UCSD-AML1 (cell line): ENCODE results near the gene TMEM134.
"Not testable (repeated sequence)": the region's sequence is repeated elsewhere in the genome, so short reads cannot be mapped to it uniquely, and the experiment has no call there.

ENCODE experiments used
- DNase-seq: peaks from one replicate; lab custom pipeline; 2025; ENCODE audit not compliant: unreplicated experiment; lab: John Stamatoyannopoulos, UW

TMEM134 gene

DNA sequence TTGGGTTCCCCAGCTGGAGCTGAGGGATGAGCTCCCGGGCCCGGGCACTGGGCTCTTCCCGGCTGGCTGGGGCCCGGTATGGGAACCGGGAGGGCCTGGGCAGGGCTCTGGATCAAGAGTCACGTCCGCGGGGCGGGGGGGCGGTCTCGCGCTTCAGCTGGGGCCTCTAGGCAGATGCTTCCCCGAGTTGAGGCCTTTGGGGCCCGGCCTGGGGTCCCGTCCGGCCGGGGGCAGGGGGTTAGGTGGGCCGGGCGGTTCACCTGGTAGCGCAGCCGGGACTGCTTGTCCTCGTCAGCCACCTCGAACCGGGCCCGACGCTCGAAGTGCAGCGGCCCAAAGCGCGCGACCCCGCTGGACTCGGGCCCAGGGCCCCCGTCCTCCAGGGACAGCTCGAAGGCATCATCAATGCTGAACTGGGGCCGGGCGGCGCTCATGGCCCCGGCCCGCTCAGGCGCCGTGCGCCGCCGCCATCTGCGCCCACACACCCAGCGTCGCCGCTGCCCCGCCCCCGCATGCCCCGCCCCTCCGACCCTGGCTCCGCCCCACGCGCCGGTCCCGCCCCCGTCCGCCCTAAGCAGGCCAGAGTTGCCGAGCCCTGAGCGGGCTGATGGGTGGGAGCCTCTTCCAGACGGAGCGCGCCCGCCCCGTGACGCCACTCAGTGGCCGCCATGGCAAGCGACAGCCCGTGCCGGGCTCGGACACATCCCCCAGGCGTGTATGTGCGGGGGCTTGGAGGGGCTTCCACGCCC lies at the start of gene TMEM134:
Gene TMEM134 (minus strand): TSS at position 493 of the 749 bp plus-strand sequence. CDS start 59 bp downstream, at position 434.
- DNase-seq, result peak; percentile 92

DNA sequence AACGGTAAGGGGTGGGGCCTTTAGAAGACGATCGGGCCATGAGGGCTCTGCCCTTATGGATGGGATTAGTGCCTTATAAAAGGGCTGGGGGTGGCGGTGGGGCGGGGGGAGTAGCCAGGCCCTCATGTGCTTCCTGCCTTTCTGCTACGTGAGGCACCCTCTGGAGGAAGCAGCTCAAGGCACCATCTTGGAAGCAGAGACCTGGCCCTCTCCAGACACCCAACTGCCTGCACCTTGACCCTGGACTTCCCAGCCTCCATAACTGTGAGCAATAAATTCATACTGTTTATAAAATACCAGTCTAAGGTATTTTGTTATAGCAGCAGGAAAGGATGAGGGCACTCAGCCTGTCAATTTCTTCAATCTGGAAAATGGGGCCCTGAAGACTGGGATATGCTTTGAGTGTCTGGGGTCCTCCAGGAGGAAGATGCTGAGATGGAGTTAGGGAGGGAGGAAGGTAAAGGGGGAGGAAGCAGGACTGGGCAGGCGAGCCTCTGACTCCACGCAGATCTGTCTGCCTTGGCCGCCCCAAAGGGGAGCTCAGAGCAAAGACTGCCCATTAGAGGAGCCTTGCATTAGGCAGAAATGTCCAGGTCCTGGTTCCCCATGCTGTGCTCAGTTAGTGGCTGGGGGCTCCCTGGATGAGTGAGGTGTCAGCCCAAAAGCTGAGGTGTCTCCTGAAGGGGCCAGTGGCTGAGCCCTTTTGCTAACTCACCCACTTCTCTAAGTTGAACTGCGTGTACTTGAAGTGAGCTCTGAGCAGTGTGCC lies 48.9 kb upstream of the TMEM134 start:
- DNase-seq, result no peak

DNA sequence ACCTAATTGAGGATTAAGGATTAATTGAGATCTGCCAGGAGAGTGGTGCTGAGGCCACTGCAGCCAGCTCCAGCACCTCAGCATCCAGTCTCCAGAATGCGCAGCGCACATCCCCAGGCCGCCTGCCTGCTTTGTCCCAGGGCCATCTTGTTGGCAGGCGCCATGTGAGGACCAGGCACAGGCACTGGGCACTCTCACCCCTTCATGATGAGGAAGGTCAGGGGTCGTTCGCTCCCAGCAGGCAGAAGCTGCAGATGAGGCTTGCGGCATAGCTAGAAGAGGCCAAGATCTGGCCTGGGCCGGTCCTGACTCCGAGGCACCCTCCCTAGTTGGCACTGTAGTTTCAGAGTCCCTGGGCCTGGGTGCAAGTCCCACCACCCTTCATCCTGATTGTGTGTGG lies 47.8 kb upstream of the TMEM134 start:
- no peak for DNase-seq

GRCh38 chr11:67514116-67514515 lies 45.1 kb upstream of the TMEM134 start:
- DNase-seq, result no peak

- not testable (repeated sequence) for DNase-seq
Measured at GRCh38 chr11:67511558-67511957, 42.5 kb upstream of the TMEM134 start.

DNA sequence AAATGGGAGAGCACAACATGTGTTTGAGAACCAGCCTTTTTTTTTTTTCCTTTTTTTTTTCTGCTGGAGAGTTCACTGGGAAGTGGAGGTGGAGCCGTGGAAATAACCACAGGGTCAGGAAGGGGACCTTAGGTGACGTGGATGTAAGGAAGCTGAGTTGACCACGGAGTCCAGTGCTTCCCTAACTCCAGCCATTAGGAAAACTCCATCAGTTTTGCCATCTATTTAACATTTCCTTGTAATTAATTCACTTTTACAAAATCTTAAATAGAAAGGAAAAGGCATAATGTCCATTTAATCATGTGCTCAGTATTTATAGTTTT lies 40.9 kb upstream of the TMEM134 start:
- no peak for DNase-seq

DNA sequence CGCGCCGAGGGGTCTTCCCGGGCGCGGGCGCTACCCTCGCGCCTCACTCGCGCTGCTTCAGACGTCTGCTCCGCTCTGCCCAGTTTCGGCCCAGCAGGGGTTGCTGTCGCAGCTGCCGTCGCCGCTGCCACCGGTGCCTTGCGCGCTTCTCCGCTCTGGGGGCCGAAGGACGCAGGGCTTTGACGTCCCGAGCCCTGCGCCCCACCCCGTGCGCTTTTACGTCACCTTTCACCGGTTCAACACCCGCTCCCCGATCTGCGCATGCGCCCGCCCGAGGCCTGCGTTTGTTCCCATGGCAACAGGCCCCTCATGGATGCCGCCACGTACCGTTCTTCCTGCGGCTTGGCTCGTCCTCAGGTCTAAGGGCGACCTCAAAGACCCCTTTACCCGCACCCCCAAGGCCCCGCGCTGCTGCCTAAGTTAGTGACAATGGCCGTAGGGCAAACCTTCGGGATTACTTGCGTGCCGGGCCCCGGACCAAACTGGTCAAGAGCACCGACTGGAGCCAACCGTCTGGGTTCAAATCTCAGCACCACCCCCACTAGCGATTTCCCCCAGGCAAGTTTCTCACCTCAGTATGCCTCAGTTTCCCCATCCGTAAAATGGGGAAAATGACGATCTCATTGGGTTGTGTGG lies 39.6 kb upstream of the TMEM134 start:
- peak; percentile 96 for DNase-seq

GRCh38 chr11:67507864-67508485 lies 38.9 kb upstream of the TMEM134 start, which contains the start of gene CDK2AP2:
TSS of gene CDK2AP2 (minus strand) at chr11:67508162. CDS start at chr11:67508082, 80 bp downstream.
- DNase-seq, result peak; percentile 99

DNA sequence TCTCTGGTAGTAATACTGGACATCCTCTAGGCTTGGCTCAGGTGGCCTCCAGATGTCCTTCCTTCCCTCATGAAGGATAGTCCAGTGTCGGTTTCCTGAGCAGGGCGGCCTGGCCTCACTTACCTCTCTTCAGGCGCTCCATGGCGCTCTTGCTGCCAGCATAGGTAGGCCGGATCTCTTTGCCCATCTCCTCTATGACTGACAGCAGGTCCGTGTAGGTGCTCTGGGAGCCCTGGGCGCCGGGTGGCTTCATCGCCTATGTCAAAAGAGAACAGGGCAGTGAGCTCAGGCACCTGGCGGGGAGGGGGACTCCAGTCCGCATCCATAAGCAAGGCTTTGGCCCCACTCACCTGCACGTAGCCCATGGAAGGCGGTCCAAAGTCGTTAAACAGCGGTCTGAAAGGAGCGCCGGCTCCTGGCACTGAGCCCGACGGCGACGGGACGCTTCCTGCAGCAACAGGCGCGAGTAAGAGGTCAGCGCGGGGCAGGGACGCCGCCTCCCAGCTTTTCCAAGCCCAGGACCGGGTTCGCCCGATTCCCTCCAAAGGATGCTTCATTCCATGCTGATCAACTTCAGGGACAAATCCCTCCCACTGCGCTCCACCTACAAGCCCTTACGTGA lies 38.3 kb upstream of the TMEM134 start:
- no peak for DNase-seq

DNA sequence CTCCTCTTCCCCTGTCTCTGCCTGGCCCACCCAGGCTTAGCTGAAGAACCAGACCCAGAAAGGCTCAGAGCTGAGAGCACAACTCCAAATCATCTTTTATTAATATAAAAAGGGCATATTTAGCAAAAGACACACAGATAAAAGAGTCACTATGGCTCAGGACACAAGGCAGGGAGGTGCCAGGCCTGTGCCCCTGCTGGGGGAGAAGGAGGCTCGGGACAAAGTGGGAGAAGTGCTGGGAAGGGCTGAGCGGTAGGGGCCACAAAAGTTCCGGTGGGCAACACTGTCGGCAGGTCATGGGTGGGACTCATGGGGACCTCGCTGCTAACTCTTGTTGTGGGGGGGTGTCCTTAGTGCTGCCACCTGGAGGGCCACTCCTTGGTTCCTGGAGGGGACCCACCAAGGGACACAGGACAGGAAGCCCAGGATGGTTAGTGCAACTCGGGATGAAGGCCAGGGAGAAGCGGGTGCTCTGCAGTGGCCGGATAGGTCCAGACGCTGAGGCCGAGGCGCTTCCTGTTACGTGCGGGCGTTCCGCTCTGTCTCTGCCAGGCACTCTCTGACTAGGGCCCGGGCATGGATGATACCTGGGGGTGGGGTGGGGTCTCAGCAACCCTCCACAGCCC lies 37.5 kb upstream of the TMEM134 start:
- no peak for DNase-seq

- peak; percentile 93 for DNase-seq
Measured at GRCh38 chr11:67505605-67506396, 36.8 kb upstream of the TMEM134 start.

DNA sequence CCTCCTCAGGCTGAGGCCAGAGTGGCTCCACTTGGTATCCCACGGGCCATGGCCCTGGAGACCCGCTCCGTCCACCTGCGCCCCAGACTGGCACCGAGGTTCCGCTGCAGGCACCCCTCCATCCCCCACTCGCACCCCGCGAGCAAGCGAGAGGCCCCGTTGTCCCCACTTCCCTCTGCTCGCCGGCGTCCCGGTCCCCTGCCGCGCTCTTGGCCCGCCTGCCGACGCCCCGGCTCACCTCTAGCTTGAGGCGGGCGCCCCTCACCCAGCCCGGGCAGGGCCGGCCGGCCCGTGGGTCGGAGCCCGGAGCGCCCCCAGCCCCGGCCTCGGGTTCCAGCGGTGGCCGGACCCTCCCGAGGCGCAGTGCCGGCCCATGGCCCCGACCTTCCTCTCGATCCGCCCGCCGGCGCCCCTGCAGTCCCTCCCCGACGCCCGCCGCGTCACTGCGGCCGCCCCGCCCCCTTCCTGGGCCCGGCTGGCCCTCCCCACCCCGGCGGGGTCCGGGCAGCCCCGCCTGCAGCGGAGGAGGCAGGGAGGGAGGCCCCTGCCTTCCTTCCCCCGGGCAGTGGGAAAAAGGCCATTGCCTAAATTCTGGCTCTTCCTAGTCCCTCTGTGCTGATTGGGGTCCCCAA lies 36.0 kb upstream of the TMEM134 start, which contains the start of gene PITPNM1:
Gene PITPNM1 (minus strand): TSS at position 414 of the 632 bp plus-strand sequence. CDS start 1,183 bp downstream, outside the sequence.
- DNase-seq, result peak; percentile 78

- peak; percentile 46 for DNase-seq
Measured at GRCh38 chr11:67504005-67504949, 35.2 kb upstream of the TMEM134 start.

DNA sequence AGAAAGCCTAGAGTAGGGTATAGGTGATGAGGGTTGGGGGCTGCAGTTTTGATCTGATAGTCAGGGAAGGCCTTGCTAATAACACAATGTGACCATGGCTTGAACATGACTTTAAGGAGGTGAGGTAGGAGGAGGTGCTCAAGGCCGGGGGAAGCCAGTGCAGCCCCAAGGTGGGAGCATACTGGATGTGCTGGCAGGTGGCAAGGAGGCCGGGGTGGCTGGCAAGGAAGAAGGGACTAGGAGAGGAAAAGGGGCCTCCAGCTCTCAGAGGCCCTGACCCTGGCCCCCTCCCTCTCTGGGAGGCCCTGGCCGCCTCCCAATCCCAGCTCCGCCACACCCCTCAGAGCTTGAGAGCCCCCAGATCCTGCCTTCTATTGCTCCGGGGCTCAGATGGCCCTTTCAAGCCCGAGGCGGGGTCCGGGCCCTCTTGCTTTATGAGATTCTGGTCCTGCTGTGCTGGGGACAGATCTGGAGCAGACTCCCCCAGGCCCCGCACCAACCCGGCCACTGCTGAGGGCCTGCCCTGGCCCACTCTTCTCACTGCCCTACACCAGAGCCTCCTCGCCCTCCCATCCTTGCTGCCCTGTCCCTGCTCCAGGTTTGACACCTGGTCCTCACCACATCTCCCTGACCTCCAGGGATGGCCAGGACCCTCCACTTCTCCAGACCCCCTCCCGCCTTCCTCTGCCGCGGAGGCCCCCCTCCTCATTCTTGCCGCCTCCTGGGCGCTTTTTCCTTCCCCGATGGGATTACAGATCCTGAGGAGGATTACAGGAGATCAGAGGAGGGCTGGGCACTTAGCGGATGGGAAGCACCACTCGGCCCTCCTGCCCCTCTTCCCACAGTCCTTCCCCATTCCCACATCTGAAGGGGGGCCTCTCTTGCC lies 34.3 kb upstream of the TMEM134 start:
- no peak for DNase-seq

DNA sequence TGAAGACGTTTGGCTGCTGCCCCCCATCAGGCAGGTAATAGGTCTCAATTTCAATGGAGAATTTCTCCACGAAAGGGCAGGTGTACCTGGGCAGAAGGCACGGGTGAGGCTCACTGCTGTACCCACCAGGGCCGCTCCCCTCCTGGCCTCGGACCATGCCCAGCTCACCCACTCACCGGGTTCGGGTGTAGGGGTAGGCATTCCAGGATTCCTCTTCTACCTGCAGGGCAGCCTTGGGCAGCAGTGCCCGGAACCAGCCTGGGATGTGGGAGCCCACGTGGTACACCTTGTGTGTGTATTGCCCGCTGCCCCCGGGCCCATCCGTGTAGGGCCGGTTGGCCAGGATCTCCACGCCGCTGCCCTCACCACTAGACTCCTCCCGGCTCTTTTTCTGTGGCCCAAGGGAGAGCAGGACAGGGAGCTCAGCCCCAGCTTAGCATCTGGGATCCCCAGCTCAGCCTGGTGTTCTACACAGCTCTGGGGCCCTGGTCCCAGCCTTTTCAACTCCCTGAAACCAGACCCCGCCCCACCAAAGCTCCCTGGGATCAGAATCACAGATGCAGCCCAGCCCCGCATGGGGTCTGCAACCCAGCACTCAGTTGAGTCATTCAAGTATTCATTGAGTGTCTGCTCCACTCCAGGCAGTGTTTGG lies 33.4 kb upstream of the TMEM134 start:
- no peak for DNase-seq

- no peak for DNase-seq
Measured at GRCh38 chr11:67501854-67502253, 32.8 kb upstream of the TMEM134 start.
